HG03103 (cell line): Measurements from ENCODE around the gene PRKAA2.
"Not testable (repeated sequence)": the region's sequence is repeated elsewhere in the genome, so short reads cannot be mapped to it uniquely, and the experiment has no call there.

Source experiments
- ATAC-seq: cut with Tn5 transposase; IDR thresholded peaks from one replicate; pipeline ENCODE4 v1.9.1; 2021; ENCODE audit warnings: low read depth; ENCODE audit not compliant: unreplicated experiment

The PRKAA2 gene

GRCh38 chr1:56644919-56645676 is at the start of gene PRKAA2:
PRKAA2 (plus strand) TSS chr1:56645314; CDS start chr1:56645388, 74 bp downstream.
- peak; percentile 71 for ATAC-seq

- ATAC-seq: not testable (repeated sequence)
These were observed 49.5 kb upstream of the PRKAA2 start for GRCh38 chr1:56595397-56596191.

- not testable (repeated sequence) for ATAC-seq
These were observed 35.0 kb upstream of the PRKAA2 start for GRCh38 chr1:56610097-56610496.

- not testable (repeated sequence) for ATAC-seq
These were observed 34.3 kb upstream of the PRKAA2 start for GRCh38 chr1:56610770-56611169.

GRCh38 chr1:56617141-56617540 is 28.0 kb upstream of the PRKAA2 start:
- ATAC-seq: no peak

- ATAC-seq: no peak
These were observed 19.2 kb upstream of the PRKAA2 start for GRCh38 chr1:56625819-56626440.

- ATAC-seq: no peak
These were observed 18.6 kb upstream of the PRKAA2 start for GRCh38 chr1:56626546-56626945.

- ATAC-seq: no peak
These were observed 18.0 kb upstream of the PRKAA2 start for GRCh38 chr1:56627019-56627635.

GRCh38 chr1:56627636-56628039 is 17.5 kb upstream of the PRKAA2 start:
- ATAC-seq: no peak

GRCh38 chr1:56630786-56631185 is 14.3 kb upstream of the PRKAA2 start:
- ATAC-seq: no peak

- no peak for ATAC-seq
These were observed 13.2 kb upstream of the PRKAA2 start for GRCh38 chr1:56631901-56632300.

- no peak for ATAC-seq
These were observed 10.1 kb upstream of the PRKAA2 start for GRCh38 chr1:56634981-56635380.

- no peak for ATAC-seq
These were observed 6.9 kb upstream of the PRKAA2 start for GRCh38 chr1:56638248-56638647.

GRCh38 chr1:56639211-56639610 is 5.9 kb upstream of the PRKAA2 start:
- ATAC-seq: no peak

GRCh38 chr1:56643661-56644060 is 1.5 kb upstream of the PRKAA2 start:
- no peak for ATAC-seq

GRCh38 chr1:56644064-56644918 is 823 bp upstream of the PRKAA2 start:
- ATAC-seq: no peak

- no peak for ATAC-seq
These were observed 677 bp downstream of the PRKAA2 start for GRCh38 chr1:56645677-56646305.

GRCh38 chr1:56646611-56647010 is 1.5 kb downstream of the PRKAA2 start:
- ATAC-seq: no peak

GRCh38 chr1:56647106-56647505 is 2.0 kb downstream of the PRKAA2 start:
- ATAC-seq: no peak

- no peak for ATAC-seq
These were observed 3.4 kb downstream of the PRKAA2 start for GRCh38 chr1:56648546-56648945.
